Measurements from ENCODE around the gene FRS2. TPM values are rescaled to one million over a fixed set of nuclear protein-coding genes. Genes with fewer than 3 reads are reported as not detected.

FRS2 gene
- total and polyA plus RNA-seq, 5 donors from 2014 or later: 6.9 to 31.8 (median 10.9) TPM

DNA sequence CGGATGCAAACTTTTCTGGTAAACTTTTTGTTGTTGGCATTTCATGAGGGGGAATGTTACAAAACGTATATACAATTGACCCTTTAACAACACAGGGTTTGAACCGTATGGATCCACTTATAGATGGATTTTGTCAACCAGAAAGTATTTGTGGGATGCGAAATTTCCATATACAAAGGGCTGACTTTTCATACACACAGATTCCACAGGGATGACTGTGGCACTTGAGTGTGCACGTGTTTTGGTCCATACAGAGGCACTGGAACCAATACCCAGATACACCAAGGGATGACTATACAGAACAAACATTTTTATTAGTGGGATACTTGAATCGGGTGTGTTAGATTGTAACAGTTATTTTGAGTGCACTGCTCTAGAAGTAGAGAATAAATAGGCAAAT, 85.3 kb downstream of the FRS2 start:
- Mint-ChIP-seq H3K36me3 (peaks cover 9% of the 10 kb centered on the region), H3K4me1 (peaks cover 2 to 15% (median 3%) of the 10 kb centered on the region in 4 donors), H3K27ac (no peak overlapping the region), H3K4me3 (no peak overlapping the region), H3K27me3 (no peaks in the 10 kb centered on the region), H3K9me3 (no peaks in the 10 kb centered on the region)
- H3K27me3 ChIP-seq (ENCODE audit: control insufficient read depth, insufficient read depth, low read length): no peaks in the 10 kb centered on the region
- no peak for ATAC-seq (ENCODE audit: low read depth in 2 of 2)
- H3K27ac ChIP-seq (ENCODE audit: insufficient read depth, low read length, poor library complexity, severe bottlenecking): no peak overlapping the region
- no peaks in the 10 kb centered on the region for H3K4me1 ChIP-seq (ENCODE audit: control insufficient read depth, insufficient read depth, low read length, poor library complexity, severe bottlenecking)
- no peak for DNase-seq
- no peak overlapping the region for H3K4me3 ChIP-seq (ENCODE audit: low read depth, low read length)
- no peaks in the 10 kb centered on the region for H3K9me3 ChIP-seq (ENCODE audit: control insufficient read depth in 2 of 2, low read length in 2 of 2)
- peaks cover 3% of the 10 kb centered on the region for H3K36me3 ChIP-seq (ENCODE audit: control insufficient read depth, insufficient read depth, low read length)

DNA sequence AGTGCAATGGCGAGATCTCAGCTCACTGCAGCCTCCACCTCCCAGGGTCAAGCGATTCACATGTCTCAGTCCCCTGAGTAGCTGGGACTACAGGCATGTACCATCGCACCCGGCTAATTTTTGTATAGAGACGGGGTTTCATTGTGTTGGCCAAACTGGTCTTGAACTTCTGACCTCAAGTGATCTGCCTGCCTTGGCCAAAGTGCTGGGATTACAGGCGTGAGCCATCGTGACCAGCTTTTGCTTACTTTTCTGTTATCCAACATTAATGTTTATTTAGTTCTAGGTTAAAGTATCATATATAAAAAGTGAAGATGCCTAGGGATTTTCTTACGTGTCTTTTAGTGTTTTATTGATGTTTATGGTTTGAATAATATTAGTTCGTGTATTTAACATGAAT, 86.2 kb downstream of the FRS2 start:
- Mint-ChIP-seq H3K27ac (no peak overlapping the region), H3K9me3 (no peaks in the 10 kb centered on the region), H3K4me3 (no peak overlapping the region), H3K4me1 (peaks cover 2 to 18% (median 5%) of the 10 kb centered on the region in 4 donors), H3K36me3 (peaks cover 5% of the 10 kb centered on the region), H3K27me3 (no peaks in the 10 kb centered on the region)
- no peak overlapping the region for H3K4me3 ChIP-seq (ENCODE audit: low read depth, low read length)
- H3K27me3 ChIP-seq (ENCODE audit: control insufficient read depth, insufficient read depth, low read length): no peaks in the 10 kb centered on the region
- ATAC-seq (ENCODE audit: low read depth in 2 of 2) (no peak), DNase-seq (no peak)
- H3K36me3 ChIP-seq (ENCODE audit: control insufficient read depth, insufficient read depth, low read length): peaks cover 3% of the 10 kb centered on the region
- no peaks in the 10 kb centered on the region for H3K9me3 ChIP-seq (ENCODE audit: control insufficient read depth in 2 of 2, low read length in 2 of 2)
- H3K27ac ChIP-seq (ENCODE audit: insufficient read depth, low read length, poor library complexity, severe bottlenecking): no peak overlapping the region
- H3K4me1 ChIP-seq (ENCODE audit: control insufficient read depth, insufficient read depth, low read length, poor library complexity, severe bottlenecking): no peaks in the 10 kb centered on the region

DNA sequence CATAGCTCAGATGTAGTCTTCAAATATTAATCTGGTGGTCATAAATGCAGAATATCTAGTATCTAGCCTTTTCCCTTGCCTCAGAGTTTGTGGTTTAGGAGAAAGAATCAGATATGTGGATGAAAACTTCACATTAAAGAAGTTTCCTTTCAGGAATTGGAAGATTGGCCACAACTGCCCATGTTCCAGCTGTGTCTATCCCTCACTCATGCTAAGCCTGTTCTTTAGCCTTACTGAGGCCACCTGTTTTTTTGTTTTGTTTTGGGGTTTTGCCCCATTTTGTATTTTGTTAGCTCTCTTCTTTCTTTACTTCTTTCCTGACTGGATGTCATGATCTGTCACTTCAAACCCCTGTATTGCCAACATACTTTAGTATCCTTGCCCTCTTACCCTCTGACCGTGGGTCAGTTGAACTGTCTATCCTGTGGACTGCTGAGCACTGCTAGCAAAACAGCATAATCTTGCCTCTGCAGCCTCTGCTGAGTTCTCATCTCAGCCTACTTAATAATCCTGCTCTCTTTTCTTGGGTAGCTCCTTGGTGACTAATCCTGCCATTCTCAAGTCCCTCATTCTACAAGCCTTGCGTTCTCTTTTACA, 93.1 kb downstream of the FRS2 start:
- Mint-ChIP-seq H3K27ac (no peak overlapping the region), H3K4me1 (peaks cover 3 to 4% (median 4%) of the 10 kb centered on the region in 4 donors), H3K27me3 (no peaks in the 10 kb centered on the region), H3K36me3 (peaks cover 3% of the 10 kb centered on the region), H3K9me3 (no peaks in the 10 kb centered on the region), H3K4me3 (no peak overlapping the region)
- Histone ChIP-seq H3K27ac (ENCODE audit: insufficient read depth, low read length, poor library complexity, severe bottlenecking) (no peak overlapping the region), H3K4me3 (ENCODE audit: low read depth, low read length) (no peak overlapping the region), H3K27me3 (ENCODE audit: control insufficient read depth, insufficient read depth, low read length) (no peaks in the 10 kb centered on the region), H3K36me3 (ENCODE audit: control insufficient read depth, insufficient read depth, low read length) (peaks cover 12% of the 10 kb centered on the region), H3K4me1 (ENCODE audit: control insufficient read depth, insufficient read depth, low read length, poor library complexity, severe bottlenecking) (no peaks in the 10 kb centered on the region), H3K9me3 (ENCODE audit: control insufficient read depth in 2 of 2, low read length in 2 of 2) (no peaks in the 10 kb centered on the region)
- ATAC-seq (ENCODE audit: low read depth in 2 of 2) (no peak), DNase-seq (no peak)

DNA sequence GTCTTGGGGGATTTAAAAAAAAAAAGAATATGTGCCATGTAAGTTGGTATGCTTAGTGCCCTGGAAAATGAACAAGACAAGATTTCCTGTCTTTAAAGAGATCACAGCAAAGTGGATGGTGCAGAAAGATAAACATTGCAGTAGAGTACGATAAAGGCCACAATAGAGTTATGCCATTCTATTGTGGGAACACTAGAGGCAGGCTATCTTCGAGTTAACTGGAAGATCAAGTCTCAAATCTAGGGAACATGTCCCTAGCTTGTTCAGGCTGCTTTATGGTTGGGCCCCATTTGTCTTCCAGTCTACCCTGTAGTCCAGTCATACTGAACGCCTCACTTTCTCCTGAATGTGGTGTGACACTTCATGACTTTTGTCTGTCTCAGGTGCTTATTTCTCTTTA, 96.4 kb downstream of the FRS2 start:
- Mint-ChIP-seq H3K9me3 (no peaks in the 10 kb centered on the region), H3K4me1 (peaks cover 1 to 10% (median 5%) of the 10 kb centered on the region in 4 donors), H3K36me3 (peaks cover 10% of the 10 kb centered on the region), H3K4me3 (no peak overlapping the region), H3K27me3 (no peaks in the 10 kb centered on the region), H3K27ac (peak overlapping the region in 1 of 3 donors; percentile 11)
- no peaks in the 10 kb centered on the region for H3K9me3 ChIP-seq (ENCODE audit: control insufficient read depth in 2 of 2, low read length in 2 of 2)
- H3K36me3 ChIP-seq (ENCODE audit: control insufficient read depth, insufficient read depth, low read length): peaks cover 28% of the 10 kb centered on the region
- no peaks in the 10 kb centered on the region for H3K27me3 ChIP-seq (ENCODE audit: control insufficient read depth, insufficient read depth, low read length)
- H3K4me1 ChIP-seq (ENCODE audit: control insufficient read depth, insufficient read depth, low read length, poor library complexity, severe bottlenecking): no peaks in the 10 kb centered on the region
- ATAC-seq (ENCODE audit: low read depth in 2 of 2) (no peak), DNase-seq (no peak)
- no peak overlapping the region for H3K4me3 ChIP-seq (ENCODE audit: low read depth, low read length)
- H3K27ac ChIP-seq (ENCODE audit: insufficient read depth, low read length, poor library complexity, severe bottlenecking): no peak overlapping the region

DNA sequence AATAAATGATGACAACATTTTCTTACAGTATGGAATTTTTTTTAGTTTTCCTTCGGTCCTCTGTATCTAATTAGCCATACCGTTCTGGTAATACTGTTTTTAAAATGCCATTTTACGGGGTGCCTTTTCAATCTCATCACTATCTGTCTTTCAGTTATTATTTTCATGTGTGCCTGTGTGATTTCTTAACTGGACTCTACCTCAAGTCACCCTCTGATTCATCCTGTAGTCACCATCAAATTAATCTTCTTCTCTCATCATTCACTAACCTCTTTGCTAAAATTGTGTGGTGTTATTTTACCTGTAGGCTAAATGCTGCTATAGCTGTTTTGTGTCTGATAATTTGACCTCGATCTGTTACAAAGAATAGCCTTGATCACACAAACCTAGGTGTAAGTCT, 99.0 kb downstream of the FRS2 start:
- Mint-ChIP-seq H3K27ac (peak overlapping the region in 1 of 3 donors; percentile 1), H3K9me3 (peaks cover 0 to 2% (median 0%) of the 10 kb centered on the region in 7 donors), H3K4me3 (no peak overlapping the region), H3K4me1 (peaks cover 0 to 10% (median 5%) of the 10 kb centered on the region in 4 donors), H3K36me3 (peaks cover 23% of the 10 kb centered on the region), H3K27me3 (no peaks in the 10 kb centered on the region)
- Histone ChIP-seq H3K9me3 (ENCODE audit: control insufficient read depth in 2 of 2, low read length in 2 of 2) (no peaks in the 10 kb centered on the region), H3K4me3 (ENCODE audit: low read depth, low read length) (no peak overlapping the region), H3K27me3 (ENCODE audit: control insufficient read depth, insufficient read depth, low read length) (no peaks in the 10 kb centered on the region), H3K27ac (ENCODE audit: insufficient read depth, low read length, poor library complexity, severe bottlenecking) (no peak overlapping the region), H3K36me3 (ENCODE audit: control insufficient read depth, insufficient read depth, low read length) (peaks cover 39% of the 10 kb centered on the region), H3K4me1 (ENCODE audit: control insufficient read depth, insufficient read depth, low read length, poor library complexity, severe bottlenecking) (no peaks in the 10 kb centered on the region)
- no peak for ATAC-seq (ENCODE audit: low read depth in 2 of 2)
- DNase-seq: no peak

DNA sequence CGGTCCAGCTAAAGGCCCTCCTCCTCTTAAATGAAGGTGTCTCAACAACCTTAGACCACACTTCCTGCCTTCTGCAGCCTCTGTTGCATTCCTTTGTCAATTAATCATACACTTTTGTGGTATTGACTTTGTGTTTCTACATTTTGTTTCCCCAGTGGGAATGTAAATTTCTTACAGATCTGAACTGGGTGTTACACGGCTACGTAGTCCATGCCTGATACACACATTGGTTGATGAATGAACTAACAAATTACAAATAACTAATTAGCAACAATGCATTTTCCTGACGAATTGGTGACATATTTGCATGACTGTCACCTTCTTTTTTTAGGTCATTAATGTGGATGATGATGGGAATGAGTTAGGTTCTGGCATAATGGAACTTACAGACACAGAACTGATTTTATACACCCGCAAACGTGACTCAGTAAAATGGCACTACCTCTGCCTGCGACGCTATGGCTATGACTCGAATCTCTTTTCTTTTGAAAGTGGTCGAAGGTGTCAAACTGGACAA, 99.9 kb downstream of the FRS2 start:
- peaks cover 0 to 10% (median 5%) of the 10 kb centered on the region in 4 donors for H3K4me1 Mint-ChIP-seq
- ATAC-seq (ENCODE audit: low read depth in 2 of 2): no peak
- Histone ChIP-seq H3K36me3 (ENCODE audit: control insufficient read depth, insufficient read depth, low read length) (peaks cover 43% of the 10 kb centered on the region), H3K4me3 (ENCODE audit: low read depth, low read length) (no peak overlapping the region), H3K27me3 (ENCODE audit: control insufficient read depth, insufficient read depth, low read length) (no peaks in the 10 kb centered on the region), H3K27ac (ENCODE audit: insufficient read depth, low read length, poor library complexity, severe bottlenecking) (peak overlapping the region; percentile 66), H3K4me1 (ENCODE audit: control insufficient read depth, insufficient read depth, low read length, poor library complexity, severe bottlenecking) (no peaks in the 10 kb centered on the region), H3K9me3 (ENCODE audit: control insufficient read depth in 2 of 2, low read length in 2 of 2) (no peaks in the 10 kb centered on the region)
- DNase-seq: no peak
- H3K27me3 Mint-ChIP-seq: no peaks in the 10 kb centered on the region
- H3K36me3 Mint-ChIP-seq: peaks cover 30% of the 10 kb centered on the region
- no peak overlapping the region for H3K4me3 Mint-ChIP-seq
- peak overlapping the region; percentile 29 to 83 (median 51) for H3K27ac Mint-ChIP-seq
- H3K9me3 Mint-ChIP-seq: peaks cover 0 to 2% (median 0%) of the 10 kb centered on the region in 7 donors

DNA sequence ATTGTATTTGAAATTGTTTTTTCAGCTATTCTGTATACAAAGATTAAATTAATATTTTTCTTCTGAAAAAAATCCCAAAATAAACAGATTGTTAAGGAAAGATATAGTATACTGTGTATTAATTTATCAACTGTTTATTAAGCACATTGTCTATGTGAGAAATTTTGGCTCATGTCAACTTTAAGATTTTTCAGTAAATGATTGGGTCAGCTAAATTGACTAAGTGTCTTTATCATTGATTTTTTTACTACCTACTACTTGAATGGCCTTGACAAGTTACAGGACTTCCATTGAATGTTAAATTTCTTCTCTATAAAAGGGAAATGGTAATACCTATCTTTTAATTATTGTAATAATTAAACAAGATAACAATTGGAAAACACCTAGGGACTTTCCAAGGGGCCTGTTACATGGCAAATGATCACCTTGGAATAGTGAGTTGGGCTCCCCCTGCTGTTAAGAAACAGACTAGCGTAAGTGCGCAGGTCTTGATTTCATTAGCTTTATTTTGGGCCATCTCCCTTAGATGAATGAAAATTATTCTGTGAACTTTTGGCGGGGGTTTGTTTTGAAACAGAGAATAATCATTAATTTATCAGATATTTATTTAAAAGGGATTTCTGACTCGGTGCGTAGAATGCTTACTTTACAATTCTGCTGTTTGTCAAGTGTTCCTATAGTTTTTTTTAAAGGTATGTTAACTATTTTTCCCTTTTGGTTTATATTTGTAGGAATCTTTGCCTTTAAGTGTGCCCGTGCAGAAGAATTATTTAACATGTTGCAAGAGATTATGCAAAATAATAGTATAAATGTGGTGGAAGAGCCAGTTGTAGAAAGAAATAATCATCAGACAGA, 100.6 kb downstream of the FRS2 start:
- Histone ChIP-seq H3K27ac (ENCODE audit: insufficient read depth, low read length, poor library complexity, severe bottlenecking) (peak overlapping the region; percentile 66), H3K27me3 (ENCODE audit: control insufficient read depth, insufficient read depth, low read length) (no peaks in the 10 kb centered on the region), H3K9me3 (ENCODE audit: control insufficient read depth in 2 of 2, low read length in 2 of 2) (no peaks in the 10 kb centered on the region), H3K36me3 (ENCODE audit: control insufficient read depth, insufficient read depth, low read length) (peaks cover 39% of the 10 kb centered on the region), H3K4me3 (ENCODE audit: low read depth, low read length) (no peak overlapping the region), H3K4me1 (ENCODE audit: control insufficient read depth, insufficient read depth, low read length, poor library complexity, severe bottlenecking) (no peaks in the 10 kb centered on the region)
- DNase-seq (peak; percentile 45 to 72 (median 63)), ATAC-seq (ENCODE audit: low read depth in 2 of 2) (peak; percentile 52 to 55)
- H3K4me1 Mint-ChIP-seq: peaks cover 0 to 10% (median 5%) of the 10 kb centered on the region in 4 donors
- peaks cover 0 to 2% (median 0%) of the 10 kb centered on the region in 7 donors for H3K9me3 Mint-ChIP-seq
- peaks cover 30% of the 10 kb centered on the region for H3K36me3 Mint-ChIP-seq
- H3K4me3 Mint-ChIP-seq: peak overlapping the region in 1 of 4 donors; percentile 9
- no peak overlapping the region for H3K27ac Mint-ChIP-seq
- H3K27me3 Mint-ChIP-seq: no peaks in the 10 kb centered on the region

All from CD4-positive, CD25-positive, alpha-beta regulatory T cell (primary cell).